Spleen (tissue), 7 donors: Measurements from ENCODE around the gene ZNF577.

Experiments
- CTCF ChIP-seq, 11 experiments: fragments of 200-600 bp in 7 of 11; fragments of 450-650 bp in 4 of 11; sonication (generic) in 4 of 11; IDR thresholded peaks in 8 of 11; conservative IDR thresholded peaks in 3 of 11; 1 replicate in 7 of 11; 2 replicates in 4 of 11; pipeline versions ENCODE4 v1.4.0 to v1.8.0; 2016 to 2021; ENCODE audit warnings: antibody characterized with exemption in 11 of 11, inconsistent platforms in 4 of 11, mild to moderate bottlenecking in 1 of 11
- POLR2AphosphoS5 ChIP-seq, 3 donors: sonication (generic); formaldehyde crosslinking; IDR thresholded peaks; one replicate each; pipeline ENCODE4 v1.5.1; 2017; ENCODE audit warnings: antibody characterized with exemption in 3 of 3
- donor health status: DM: no; HTN: no; CAD: no; lungs with moderate emphysema.
- donor health status: DM: no; HTN: no; CAD: no.
- donor health status: DM: no; HTN: no; CAD: no.

- TF ChIP-seq CTCF (IDR thresholded peaks at IDR 0.05 in 8 of 11, conservative IDR thresholded peaks at IDR 0.05 in 3 of 11) (no peak), POLR2AphosphoS5 (IDR thresholded peaks at IDR 0.05) (no peak)
These were observed 28.4 kb upstream of the ZNF577 start for GRCh38 chr19:51916167-51916566.
